Stimulated activated CD8-positive, alpha-beta memory T cell treated with anti-CD3 and anti-CD28 coated beads, Interleukin-15, amount 100 ng/mL, for 48 hours (primary cell): ENCODE results near the gene ADGRG2.
"Not testable (repeated sequence)": the region's sequence is repeated elsewhere in the genome, so short reads cannot be mapped to it uniquely, and the experiment has no call there.

Experiments
- DNase-seq, 2 donors: peaks; one replicate each; pipeline ENCODE4 v3.0.0-alpha.2; 2020; ENCODE audit warnings: low read depth in 2 of 2

ADGRG2 gene

DNA sequence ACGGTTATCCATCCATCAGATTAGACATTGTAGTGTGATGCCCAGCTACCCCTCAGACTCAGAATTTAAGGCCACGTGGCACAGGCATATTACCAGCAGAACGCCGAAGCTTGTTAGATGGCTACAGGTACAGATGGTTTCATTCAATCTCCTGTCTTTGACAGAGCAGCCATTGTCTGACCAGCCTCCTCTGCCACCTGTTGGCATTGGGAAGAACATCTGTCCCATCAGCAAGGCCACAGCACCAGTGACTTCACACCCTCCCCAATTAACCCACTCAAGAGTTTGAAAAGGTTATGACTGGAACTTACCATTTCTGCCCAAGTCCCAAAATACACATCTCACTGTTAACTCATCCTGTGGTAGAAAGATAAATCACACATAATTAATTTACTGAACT lies 116.4 kb downstream of the ADGRG2 start:
- no peak for DNase-seq

DNA sequence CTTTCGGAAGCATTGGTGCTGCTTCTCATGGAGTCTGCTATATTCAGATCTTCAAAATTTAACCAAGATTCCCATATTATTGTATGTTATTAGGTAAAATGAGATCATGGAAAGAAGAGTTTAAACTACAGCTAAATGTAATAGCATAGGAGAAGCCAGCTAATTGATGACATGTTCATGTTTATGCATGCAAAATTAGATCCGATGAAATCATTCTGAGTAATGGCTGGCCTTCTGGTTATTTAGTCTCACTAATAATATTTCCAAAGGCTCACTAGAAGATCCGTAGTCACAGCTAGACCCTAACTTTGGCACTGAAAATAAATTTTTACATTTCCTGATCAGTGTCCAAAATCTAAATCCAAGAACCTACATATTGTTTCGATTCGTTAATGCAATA lies 118.5 kb downstream of the ADGRG2 start:
- DNase-seq: no peak

DNA sequence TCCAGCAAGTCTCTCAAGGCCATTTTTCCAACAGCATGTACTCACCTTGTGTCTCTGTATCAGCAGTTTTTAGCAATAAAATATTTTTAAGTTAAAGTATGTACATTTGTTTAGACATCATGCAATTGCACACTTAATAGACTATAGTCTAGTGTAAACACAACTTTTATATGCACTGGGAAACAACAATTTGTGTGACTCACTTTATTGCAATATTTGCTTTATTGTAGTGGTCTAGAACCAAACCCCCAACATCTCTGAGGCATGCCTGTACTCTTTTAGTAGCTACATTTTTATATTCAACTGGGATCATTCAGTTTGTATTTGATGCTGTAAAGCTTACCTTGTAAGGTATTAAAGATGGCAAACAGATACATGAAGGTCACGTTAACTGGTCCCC lies 123.6 kb downstream of the ADGRG2 start:
- no peak for DNase-seq

DNA sequence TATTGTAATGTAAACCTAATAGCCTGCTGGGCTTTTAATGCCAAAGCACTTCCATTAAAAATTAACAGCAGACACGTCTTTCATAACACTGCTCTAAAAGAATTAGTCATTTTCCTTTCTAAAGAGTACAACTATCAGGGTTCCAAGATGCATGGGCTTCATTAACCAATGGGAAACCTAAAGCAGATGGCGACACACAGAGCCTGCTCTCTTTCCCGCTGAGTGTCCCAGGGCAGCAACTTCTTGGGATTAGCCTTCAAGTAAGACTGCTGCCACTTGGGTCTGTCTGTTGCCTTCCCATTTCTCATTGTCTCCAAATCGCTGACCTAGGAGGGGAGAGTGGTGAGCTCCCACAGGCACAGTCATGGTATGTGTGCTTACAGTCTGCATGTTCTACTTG lies 124.4 kb downstream of the ADGRG2 start:
- no peak for DNase-seq

DNA sequence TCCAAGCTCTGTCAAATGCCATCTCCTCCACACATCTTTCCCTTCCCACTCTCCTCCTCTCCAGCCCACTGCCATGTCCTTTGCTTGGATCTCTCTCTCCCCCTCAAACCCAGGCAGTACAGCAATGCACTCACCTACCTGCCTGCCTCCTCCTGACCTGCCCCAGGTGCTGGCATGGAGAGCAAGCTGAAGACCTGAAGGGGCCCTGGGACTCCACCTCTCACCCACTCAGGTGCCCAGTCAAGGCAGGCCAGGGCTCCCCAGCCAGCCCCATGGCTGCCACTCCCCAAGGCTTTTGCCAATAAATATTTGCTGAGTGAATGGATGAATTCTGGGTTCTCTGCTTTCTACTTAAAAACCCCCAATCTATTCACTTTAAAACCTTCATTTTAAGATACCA lies 125.7 kb downstream of the ADGRG2 start:
- no peak for DNase-seq

DNA sequence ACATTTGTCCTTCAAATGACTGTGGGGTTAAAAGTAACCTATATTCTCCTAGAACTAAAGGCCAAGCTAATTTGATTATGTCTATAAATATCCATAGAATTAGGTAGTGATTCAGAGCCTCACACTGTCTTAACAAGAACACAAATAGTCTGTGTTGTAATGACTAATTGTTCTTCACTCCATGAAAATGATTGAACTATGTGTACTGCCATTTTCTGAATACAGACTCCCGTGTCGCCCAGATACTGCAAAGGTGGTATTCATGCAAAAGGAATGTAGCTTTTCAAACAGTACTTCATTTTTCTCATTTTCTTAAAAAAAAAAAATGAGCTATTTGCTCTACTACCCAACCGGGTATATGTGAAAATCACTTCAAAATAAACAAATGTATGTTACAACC lies 127.0 kb downstream of the ADGRG2 start:
- DNase-seq: no peak

DNA sequence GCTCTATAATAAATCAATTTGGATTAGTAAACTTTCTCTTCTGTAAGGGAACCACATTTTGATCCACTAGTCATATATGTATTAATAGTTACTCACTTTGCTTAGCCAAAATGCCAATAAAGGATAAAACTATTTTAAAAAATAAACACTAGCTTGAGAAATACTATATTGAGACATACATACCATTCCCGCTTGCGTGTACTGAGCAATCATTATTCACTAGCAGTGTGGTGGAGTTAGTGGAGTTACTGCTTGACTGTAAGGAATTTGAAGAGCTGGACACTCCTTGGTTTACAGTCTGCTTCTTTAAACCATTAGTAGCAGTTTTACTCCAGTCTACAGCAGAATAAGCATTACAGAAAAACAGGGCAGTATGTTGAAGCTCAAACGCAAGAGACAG lies 127.6 kb downstream of the ADGRG2 start:
- no peak for DNase-seq

DNA sequence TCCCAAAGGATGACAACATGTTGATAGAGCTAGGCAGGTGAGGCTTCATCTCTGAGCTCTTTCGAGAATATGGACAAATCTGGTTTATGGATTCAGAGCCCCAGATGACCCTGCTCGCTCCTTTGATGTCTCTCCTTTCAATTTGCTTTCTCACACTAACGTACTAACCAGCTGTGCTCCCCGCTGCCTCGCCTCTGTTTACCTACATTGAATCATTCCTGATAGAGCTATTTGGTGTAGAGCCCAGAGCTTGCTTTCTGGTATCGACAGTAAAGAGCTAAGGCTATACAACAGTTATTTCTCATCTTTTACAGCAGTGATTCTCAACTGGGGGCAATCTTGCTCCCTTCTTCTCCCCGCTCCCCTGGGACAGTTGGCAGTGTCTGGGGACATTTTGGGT lies 129.4 kb downstream of the ADGRG2 start:
- DNase-seq: no peak

DNA sequence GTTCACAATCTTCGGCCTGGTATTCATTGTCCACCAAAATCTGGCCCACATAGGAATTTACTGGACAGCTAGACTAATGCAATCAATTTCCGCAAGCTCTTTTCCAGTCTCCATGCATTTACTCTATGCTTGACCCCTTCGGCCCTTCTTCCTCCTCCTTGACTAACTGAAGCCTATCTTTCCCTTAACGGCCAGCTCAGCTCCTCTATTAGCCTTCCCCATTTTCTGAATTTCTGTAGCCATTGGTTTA lies 137.2 kb downstream of the ADGRG2 start:
- no peak for DNase-seq

DNA sequence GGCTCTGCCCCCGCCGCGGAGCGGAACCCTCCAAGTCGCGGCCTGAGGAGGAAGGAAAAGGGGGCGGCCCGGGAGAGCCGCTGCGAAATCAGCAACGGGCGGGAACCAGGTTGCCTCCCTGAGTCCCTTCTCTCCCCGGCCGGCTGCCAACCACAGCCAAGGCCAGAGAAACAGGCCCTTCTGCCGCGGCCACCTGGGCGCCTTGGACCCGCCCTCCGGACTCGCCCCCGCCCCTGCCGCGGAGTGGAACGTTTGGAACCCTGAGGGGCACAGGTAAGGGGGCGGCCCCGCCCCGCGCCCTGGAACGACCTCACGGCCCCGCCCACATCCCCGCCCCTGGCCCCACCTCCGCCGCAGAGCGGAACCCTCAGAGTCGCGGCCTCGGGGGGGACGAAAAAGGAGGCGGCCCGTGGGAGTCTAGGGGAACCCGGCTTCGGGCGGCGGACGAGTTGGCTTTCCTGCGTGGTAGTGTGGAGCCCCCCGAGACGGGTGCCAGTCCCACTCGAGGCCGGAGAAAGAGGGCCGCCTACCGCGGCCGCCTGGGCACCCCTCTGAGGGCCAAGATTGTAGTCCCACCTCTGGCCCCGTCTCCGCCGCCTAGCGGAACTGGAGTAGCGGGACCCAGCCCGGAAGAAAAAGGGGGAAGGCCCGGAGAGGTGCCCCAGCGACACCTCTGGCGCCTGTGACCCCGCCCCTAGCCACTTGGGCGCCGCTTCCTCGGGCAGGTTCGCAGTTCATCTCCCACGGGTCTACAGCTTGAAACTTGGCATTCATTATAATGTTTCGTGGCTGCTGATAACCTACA lies 137.7 kb downstream of the ADGRG2 start:
- DNase-seq: peak; percentile 65 to 70

DNA sequence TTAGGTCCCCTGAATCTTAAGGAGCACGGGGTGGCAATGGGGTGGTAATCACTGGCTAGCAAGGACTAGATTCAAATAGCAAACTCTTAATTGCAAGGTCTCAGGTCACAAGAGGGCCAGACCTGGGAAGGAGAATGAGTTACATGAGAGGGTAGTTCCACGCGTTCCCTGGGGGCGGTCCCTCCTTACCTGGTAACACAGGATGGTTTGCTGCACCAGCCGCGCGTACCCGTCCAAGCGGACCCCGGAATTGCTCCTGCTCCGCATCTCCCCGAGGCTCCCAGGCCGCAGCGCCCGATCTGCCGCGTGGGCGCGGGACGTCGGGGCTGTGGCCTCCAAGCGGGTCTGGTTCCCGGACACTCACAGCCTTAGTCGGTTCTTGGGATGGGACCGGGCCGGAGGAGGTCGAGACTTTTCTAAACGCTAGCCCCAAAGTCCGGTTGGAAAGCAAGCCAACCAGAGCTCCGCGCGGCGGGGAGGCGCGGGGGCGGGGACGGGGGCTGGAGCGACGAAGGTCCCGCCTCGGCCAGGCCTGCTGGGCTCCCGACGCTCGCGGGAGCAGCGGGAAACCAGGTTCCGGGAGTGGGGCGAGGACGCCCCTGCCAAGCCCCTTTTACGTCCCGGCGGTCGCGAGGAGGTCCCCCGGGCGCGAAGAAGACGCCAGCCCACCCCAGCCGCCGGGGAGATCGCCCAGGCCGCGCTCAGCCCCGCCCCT lies 138.4 kb downstream of the ADGRG2 start, which contains the start of gene PHKA2:
PHKA2 (minus strand) TSS at position 449 of the 715 bp plus-strand sequence; CDS start at position 267, 182 bp downstream.
- DNase-seq: peak in 1 of 2 donors; percentile 32

DNA sequence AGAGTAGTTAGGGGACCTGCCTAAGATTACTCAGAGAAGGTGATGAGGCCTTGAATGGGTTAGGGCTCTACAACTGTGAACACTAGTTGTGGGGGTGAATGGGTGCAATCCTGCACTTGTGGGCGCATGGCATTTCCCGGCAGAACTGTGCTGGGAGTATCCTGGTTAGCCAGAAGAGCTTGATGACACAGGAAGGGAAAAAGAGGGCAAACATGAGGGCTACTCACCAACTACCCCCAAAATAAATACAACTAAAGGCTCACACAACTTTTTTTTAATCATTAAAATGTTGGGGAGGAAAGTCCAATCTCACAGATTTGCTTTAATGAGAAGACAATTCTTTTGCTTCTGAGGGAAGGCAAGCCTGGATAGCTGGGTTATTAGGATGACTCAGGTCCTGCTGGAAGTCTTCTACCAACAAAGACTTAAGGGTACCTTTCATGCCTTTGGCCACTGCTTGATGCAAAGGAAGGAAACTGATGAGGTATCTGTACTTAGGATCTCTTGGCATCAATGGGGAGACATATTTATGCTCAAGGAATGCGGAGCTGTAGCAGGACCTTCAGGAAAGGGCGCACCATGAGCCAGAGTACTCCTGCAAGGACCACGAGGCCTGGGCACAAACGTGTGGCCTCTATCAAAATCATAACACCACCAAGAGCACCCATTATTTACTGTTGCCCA lies 141.0 kb downstream of the ADGRG2 start:
- DNase-seq: no peak

DNA sequence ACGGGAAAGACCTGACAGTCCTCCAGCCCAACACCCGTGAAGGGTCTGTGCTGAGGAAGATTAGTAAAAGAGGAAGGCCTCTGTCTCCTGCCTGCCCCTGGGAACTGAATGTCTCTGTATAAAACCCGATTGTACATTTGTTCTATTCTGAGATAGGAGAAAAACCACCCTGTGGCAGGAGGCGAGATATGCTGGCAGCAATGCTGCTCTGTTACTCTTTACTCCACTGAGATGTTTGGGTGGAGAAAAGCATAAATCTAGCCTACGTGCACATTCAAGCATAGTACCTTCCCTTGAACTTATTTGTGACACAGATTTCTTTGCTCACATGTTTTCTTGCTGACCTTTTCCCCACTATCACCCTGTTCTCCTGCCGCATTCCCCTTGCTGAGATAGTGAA lies 142.0 kb downstream of the ADGRG2 start:
- DNase-seq: not testable (repeated sequence)

DNA sequence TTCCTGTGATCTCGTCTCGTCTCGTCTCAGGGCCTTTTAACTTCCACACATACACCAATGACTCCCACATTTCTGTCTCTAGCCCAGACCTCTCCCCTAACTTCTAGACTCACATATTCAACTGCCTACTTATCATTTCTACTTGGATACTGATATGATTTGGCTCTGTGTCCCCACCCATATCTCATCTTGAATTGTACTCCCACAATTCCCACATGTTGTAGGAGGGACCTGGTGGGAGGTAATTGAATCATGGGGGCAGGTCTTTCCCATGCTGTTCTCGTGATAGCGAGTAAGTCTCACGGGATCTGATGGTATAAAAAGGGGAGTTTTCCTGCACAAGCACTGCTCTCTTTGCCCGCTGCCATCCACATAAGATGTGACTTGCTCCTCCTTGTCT lies 147.3 kb downstream of the ADGRG2 start:
- no peak for DNase-seq

DNA sequence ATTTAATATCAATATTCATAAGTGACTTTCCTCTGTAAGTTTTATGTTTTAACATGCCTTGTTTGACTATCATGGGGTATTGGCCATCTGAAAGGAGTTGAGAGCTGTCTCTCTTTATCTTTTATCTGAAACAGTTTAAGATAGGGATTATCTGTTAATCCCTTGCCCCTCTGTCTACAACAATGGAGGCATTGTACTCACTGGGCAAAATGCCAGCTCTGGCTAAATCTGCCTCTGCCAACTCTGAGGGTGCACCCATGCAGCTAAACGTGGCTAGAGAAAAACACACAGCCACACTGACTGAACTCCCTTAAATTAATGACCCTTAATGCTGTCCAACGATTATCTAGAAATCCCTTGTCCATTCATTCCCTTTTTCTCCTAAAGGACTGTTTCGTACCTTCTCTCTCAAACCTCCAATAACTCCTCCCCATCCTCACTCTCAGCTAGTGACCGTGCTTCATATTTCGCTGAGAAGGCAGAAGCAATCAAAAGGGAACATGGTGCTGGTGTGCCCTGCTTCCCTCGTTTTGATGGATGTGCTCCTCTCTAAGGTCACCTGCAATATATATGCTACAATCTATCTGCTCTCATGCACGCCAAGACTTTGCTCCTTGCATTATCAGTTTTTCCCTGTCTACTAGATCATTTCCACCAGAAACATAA lies 148.6 kb downstream of the ADGRG2 start:
- no peak for DNase-seq

DNA sequence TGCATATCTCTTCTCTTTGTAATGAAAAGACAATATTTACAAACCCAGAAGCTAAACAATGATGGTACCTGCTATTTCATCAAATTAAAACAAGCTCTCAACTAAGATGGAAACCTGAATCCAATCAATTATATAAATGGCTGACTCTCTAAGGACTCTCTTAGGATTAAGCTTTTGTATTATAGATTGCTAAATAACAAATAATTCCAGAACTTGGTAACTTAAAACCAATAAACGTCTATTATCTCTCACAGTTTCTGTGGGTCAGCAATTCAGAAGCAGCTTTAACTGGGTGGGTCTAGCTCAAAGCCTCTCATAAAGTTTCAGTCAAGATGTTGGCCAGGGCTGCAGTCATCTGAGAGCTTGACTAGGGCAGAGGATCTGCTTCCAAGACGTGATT lies 150.8 kb downstream of the ADGRG2 start:
- no peak for DNase-seq

DNA sequence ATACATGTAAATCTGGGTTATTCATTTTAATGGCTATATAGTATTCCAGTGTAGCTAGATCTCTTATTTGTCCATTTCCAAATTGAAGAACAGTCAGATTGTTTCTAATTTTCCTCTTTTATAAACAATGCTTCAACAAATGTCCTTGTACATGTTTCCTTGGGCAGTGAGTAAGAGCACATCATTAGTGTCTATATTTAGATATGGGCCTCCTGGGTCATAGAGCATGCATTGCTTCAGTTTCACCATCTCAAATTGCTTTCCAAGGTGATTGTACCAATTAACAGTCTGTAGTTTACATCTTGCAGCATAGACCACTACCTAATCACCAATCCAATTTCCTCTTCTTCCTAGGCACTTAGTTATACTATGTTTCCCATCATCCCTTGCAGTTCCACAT lies 151.8 kb downstream of the ADGRG2 start:
- DNase-seq: no peak

DNA sequence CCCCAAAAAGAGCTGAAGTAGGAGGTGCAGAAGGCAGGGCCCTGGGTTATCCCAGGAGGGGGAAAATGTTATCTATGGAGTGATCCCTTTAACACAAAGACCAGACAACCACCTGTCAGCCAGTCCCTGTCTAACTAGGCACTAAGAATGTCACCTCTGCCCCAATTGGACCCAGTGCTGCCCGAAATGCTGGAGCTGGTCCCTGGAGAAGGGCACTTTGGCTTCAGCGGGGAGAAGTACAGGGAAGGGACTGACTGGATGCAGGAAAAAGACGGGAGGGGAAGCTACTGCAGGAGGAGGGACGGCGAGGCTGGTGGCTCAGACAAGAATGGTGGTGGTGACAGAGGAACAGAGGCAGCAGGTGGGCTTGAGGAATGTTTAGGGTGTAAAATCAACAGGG lies 155.6 kb downstream of the ADGRG2 start:
- DNase-seq: no peak

DNA sequence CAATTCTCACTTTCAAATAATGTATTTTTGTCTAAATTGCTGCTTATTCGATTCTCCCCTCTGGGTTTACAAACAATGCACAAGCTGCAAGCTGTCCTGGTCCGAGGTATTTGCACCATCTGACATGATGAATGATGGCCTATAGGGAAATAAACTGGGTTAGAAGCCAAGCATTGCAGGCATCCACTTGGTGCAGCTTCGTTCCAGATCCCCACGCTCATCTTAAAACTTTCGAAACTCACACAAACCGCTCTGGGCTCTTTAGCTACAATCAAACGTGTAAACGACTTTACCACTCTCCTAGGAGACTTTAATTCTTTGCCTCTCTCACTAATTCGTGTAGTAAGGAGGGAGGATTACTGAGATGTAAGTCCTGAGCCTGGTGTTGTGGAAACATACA lies 157.4 kb downstream of the ADGRG2 start:
- no peak for DNase-seq

DNA sequence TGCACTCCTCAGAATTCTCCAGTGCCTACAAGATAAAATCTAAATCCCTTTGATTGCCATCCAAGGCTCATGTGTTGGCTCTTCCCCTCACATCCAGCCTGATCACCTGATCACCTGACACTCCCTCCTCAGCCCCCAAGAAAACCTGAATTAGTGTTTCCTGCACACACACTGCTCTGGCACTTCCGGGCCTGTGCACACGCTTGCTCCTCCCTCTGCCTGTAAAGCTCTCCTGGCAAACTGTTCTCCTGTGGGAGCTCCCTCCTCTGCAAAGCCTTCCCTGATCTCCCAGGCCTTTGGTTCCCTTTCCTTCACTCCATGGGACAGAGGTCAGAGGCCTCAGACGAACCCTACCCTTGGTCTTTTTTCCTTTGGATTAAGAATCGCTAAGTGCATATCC lies 158.2 kb downstream of the ADGRG2 start:
- DNase-seq: no peak

DNA sequence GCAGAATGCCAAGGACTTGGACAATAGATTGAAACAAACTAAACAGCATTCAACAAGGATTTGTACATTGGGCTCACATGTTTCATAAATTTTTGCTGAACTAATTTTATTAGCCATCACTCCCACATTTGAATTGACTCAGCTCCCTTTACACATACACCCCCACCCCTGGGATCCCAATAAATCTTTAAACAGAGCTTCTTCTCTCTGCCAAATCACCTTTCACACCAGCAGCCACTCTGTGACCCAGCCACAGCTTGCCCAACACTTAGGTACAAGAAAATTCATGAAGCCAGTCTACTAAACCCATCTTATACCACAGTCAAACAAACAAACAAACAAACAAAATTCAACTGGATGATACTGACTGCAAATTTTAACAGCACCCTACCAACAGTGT lies 159.9 kb downstream of the ADGRG2 start:
- DNase-seq: no peak

DNA sequence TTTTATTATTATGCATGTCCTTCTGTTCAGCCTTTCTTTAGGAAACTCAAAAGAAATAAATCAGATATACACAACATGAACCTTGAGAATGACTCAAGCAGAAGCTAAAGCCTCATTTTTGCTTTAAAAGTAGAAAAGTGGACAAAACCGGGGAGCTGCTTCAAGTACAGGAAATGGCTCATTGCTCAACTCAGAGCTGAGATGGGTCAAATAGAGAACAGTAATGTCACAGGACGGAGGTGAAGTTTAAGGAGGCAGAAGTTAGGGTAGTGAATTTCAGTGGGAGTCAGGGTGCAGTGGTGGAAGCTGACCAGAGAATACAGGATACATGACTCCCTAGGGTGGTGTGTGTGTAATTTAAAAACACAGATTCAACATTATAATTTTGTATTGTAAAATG lies 160.6 kb downstream of the ADGRG2 start:
- no peak for DNase-seq
